ENCODE data around the gene SH3BP1.

GRCh38 chr22:37658133-37659065, 18.9 kb downstream of the SH3BP1 start, which contains the start of gene PDXP:
- TF ChIP-seq SUZ12 (IDR thresholded peaks at IDR 0.05) (no peak), L3MBTL2 (conservative IDR thresholded peaks at IDR 0.05) (peak; percentile 86), SP1 (IDR thresholded peaks at IDR 0.05) (no peak), BHLHE40 (IDR thresholded peaks at IDR 0.05; ENCODE audit: borderline replicate concordance) (no peak), ELF4 (IDR thresholded peaks at IDR 0.05) (no peak), ZNF384 (IDR thresholded peaks at IDR 0.05) (no peak)

All from HEK293T (cell line).